Thyroid gland (tissue), 4 donors: Measurements from ENCODE around the gene TFCP2L1. TPM values are rescaled to one million over a fixed set of nuclear protein-coding genes. Genes with fewer than 3 reads are reported as not detected.

Experiments
- DNase-seq, 2 donors: peaks; one replicate each; pipeline ENCODE4 v3.0.0-alpha.2; 2019
- H3K27ac ChIP-seq, 3 donors: fragments of 200-600 bp; sonication (generic); 1 replicate in 2 of 3; 2 replicates in 1 of 3; pipeline ENCODE4 v1.5.1; 2016 to 2019; ENCODE audit warnings: mild to moderate bottlenecking in 1 of 3, moderate library complexity in 1 of 3
- H3K27me3 ChIP-seq: fragments of 200-600 bp; sonication (generic); one replicate; pipeline ENCODE4 v1.5.1; 2019
- H3K36me3 ChIP-seq, 2 donors: fragments of 200-600 bp; sonication (generic); one replicate each; pipeline ENCODE4 v1.5.1; 2016 to 2019
- H3K4me1 ChIP-seq, 2 donors: fragments of 200-600 bp; sonication (generic); one replicate each; pipeline ENCODE4 v1.5.1; 2017 to 2019
- H3K4me3 ChIP-seq, 3 donors: fragments of 200-600 bp; sonication (generic); replicated peaks in 1 of 3; 1 replicate in 2 of 3; 2 replicates in 1 of 3; pipeline ENCODE4 v1.5.1; 2016; ENCODE audit warnings: mild to moderate bottlenecking in 1 of 3
- H3K9me3 ChIP-seq: fragments of 200-600 bp; sonication (generic); one replicate; pipeline ENCODE4 v1.5.1; 2017
- CTCF ChIP-seq, 6 experiments: fragments of 200-600 bp in 3 of 6; fragments of 450-650 bp in 3 of 6; sonication (generic) in 3 of 6; IDR thresholded peaks; one replicate each; pipeline ENCODE4 v1.5.1; 2016 to 2019; ENCODE audit warnings: antibody characterized with exemption in 6 of 6, mild to moderate bottlenecking in 2 of 6, inconsistent platforms in 1 of 6, moderate library complexity in 1 of 6
- POLR2A ChIP-seq, 2 donors: fragments of 450-650 bp; IDR thresholded peaks; one replicate each; pipeline ENCODE4 v1.6.1; 2017; ENCODE audit warnings: antibody characterized with exemption in 2 of 2, mild to moderate bottlenecking in 2 of 2, moderate library complexity in 1 of 2
- WGBS, 2 donors: methylation state at CpG; one replicate each; pipeline ENCODE4 v1.1.5; 2017; 5-methylcytosine and 5-hydroxymethylcytosine counted together
- intact Hi-C: fragments of 100-400 bp; cut with DNase I; formaldehyde crosslinking; loops from one replicate; pipeline ENCODE4 v1.15.1; 2023
- total RNA-seq, 4 donors: library from RNA; depleted of rRNA; stranded (reverse); fragments of >200 nt; gene quantifications; one replicate each; pipeline ENCODE4 v1.2.3, GENCODE V29; 2016

The TFCP2L1 gene
- total RNA-seq, 4 donors from 2014 or later: 97.4 to 188 (median 146) TPM

GRCh38 chr2:121288454-121289231, 3.6 kb upstream of the TFCP2L1 start:
- intact Hi-C loops: loop anchor here (10.0 kb wide), 2 partner anchors 54 to 194 kb away; no protein-coding TSS in a partner anchor
- TF ChIP-seq POLR2A (IDR thresholded peaks at IDR 0.05): no peak
- TF ChIP-seq CTCF (IDR thresholded peaks at IDR 0.05): no peak
- Histone ChIP-seq H3K27me3 (no peaks in the 10 kb centered on the region), H3K36me3 (no peaks in the 10 kb centered on the region), H3K4me3 (no peak overlapping the region), H3K27ac (no peak overlapping the region), H3K9me3 (no peaks in the 10 kb centered on the region), H3K4me1 (peaks cover 4 to 7% of the 10 kb centered on the region in 2 donors)
- 88 to 93% methylated on average over 12 of the region's 12 CpGs for WGBS, 2 donors
- DNase-seq: no peak

GRCh38 chr2:121287956-121288355, 3.0 kb upstream of the TFCP2L1 start:
- Histone ChIP-seq H3K4me3 (no peak overlapping the region), H3K27ac (no peak overlapping the region), H3K36me3 (no peaks in the 10 kb centered on the region), H3K4me1 (peaks cover 0 to 7% of the 10 kb centered on the region in 2 donors), H3K9me3 (no peaks in the 10 kb centered on the region), H3K27me3 (no peaks in the 10 kb centered on the region)
- 94 to 95% methylated on average over 3 to 4 of the region's 4 CpGs for WGBS, 2 donors
- no peak for DNase-seq
- TF ChIP-seq CTCF (IDR thresholded peaks at IDR 0.05) (no peak), POLR2A (IDR thresholded peaks at IDR 0.05) (no peak)
- intact Hi-C loops: loop anchor here (10.0 kb wide), 2 partner anchors 53 to 193 kb away; no protein-coding TSS in a partner anchor

GRCh38 chr2:121287146-121287798, 2.3 kb upstream of the TFCP2L1 start:
- H3K27ac ChIP-seq: no peak overlapping the region

GRCh38 chr2:121286506-121286905, 1.5 kb upstream of the TFCP2L1 start:
- intact Hi-C loops: loop anchor here (10.0 kb wide), 2 partner anchors 52 to 192 kb away; no protein-coding TSS in a partner anchor
- H3K27me3 ChIP-seq: no peaks in the 10 kb centered on the region

More at GRCh38 chr2:121287146-121287798, 2.3 kb upstream of the TFCP2L1 start:
- TF ChIP-seq CTCF (IDR thresholded peaks at IDR 0.05): no peak
- no peak for TF ChIP-seq POLR2A (IDR thresholded peaks at IDR 0.05)
- 90 to 92% methylated on average over 9 of the region's 9 CpGs for WGBS, 2 donors
- no peaks in the 10 kb centered on the region for H3K36me3 ChIP-seq
- H3K27me3 ChIP-seq: no peaks in the 10 kb centered on the region
- peaks cover 0 to 7% of the 10 kb centered on the region in 2 donors for H3K4me1 ChIP-seq
- DNase-seq: no peak
- intact Hi-C loops: loop anchor here (10.0 kb wide), 2 partner anchors 52 to 192 kb away; no protein-coding TSS in a partner anchor
- no peak overlapping the region for H3K4me3 ChIP-seq
- no peaks in the 10 kb centered on the region for H3K9me3 ChIP-seq

More at GRCh38 chr2:121286506-121286905, 1.5 kb upstream of the TFCP2L1 start:
- Histone ChIP-seq H3K9me3 (no peaks in the 10 kb centered on the region), H3K36me3 (no peaks in the 10 kb centered on the region), H3K4me1 (peaks cover 4 to 13% of the 10 kb centered on the region in 2 donors), H3K27ac (no peak overlapping the region), H3K4me3 (no peak overlapping the region)
- WGBS, 2 donors: 77 to 78% methylated on average over 4 of the region's 4 CpGs
- TF ChIP-seq CTCF (IDR thresholded peaks at IDR 0.05) (no peak), POLR2A (IDR thresholded peaks at IDR 0.05) (no peak)
- no peak for DNase-seq
